GM18519 (cell line): ENCODE data around the gene HNRNPA2B1.
"Not testable (repeated sequence)": the region's sequence is repeated elsewhere in the genome, so short reads cannot be mapped to it uniquely, and the experiment has no call there.

ENCODE experiments used
- ATAC-seq: cut with Tn5 transposase; IDR thresholded peaks from one replicate; pipeline ENCODE4 v1.9.1; 2021; ENCODE audit warnings: mild to moderate bottlenecking, moderate library complexity; ENCODE audit not compliant: unreplicated experiment, low FRiP score

Gene HNRNPA2B1

DNA sequence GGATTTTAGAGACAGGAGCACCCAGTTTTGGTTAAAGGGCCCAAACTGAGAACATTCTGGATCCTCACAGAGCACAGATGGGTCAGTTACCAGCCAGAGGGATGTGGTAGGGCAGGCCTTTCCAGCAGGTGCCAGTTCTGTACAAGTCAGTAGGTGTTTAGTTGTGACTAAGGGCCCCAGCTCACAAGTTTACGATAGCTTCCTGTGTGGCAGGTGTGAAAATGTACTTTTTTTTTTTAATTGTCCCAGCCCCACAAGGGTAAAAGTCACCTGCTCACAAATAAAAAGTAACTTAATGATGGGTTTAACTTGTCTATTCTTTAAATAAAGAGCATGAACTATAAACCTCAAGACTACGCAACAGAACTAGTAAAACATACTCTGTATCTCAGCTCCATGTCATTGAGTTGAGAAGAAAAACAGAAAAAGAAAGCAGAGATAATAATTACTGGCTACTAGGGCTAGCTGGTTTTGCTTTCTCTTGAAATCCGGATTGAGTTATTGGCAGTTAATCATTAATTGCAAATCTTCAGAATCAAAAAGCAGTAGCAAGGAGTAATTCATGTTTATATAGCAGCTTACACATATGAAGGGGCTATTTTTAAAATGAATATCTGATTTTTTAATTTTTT, 33.1 kb downstream of the HNRNPA2B1 start:
- no peak for ATAC-seq

- ATAC-seq, result no peak
Observed at GRCh38 chr7:26166684-26167266, 33.8 kb downstream of the HNRNPA2B1 start.

GRCh38 chr7:26165950-26166683, 34.4 kb downstream of the HNRNPA2B1 start:
- ATAC-seq, result no peak

DNA sequence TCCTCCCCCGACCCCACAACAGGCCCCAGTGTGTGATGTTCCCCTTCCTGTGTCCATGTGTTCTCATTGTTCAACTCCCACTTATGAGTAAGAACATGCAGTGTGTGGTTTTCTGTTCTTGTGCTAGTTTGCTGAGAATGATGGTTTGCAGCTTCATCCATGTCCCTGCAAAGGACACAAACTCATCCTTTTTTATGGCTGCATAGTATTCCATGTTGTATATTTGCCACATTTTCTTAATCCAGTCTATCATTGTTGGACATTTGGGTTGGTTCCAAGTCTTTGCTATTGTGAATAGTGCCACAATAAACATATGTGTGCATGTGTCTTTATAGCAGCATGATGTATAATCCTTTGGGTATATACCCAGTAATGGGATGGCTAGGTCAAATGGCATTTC, 36.7 kb downstream of the HNRNPA2B1 start:
- ATAC-seq, result not testable (repeated sequence)

DNA sequence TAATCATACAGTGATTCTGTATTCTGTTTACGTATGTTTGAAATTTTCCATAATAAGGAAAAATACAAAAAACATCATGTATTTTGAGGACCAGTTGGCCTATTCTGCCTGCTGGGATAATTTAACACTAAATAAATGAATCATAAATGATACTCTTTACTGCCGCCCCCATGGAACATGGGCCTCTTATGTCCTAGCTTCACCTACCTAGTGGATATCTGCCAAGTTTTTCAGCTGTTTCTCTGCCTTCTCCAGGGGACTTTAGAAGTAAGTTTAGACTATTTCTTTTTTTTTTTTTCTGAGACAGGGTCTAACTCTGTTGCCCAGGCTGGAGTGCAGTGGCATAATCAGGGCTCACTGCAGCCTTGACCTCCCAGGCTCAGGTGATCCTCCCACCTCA, 38.1 kb downstream of the HNRNPA2B1 start:
- ATAC-seq, result no peak

DNA sequence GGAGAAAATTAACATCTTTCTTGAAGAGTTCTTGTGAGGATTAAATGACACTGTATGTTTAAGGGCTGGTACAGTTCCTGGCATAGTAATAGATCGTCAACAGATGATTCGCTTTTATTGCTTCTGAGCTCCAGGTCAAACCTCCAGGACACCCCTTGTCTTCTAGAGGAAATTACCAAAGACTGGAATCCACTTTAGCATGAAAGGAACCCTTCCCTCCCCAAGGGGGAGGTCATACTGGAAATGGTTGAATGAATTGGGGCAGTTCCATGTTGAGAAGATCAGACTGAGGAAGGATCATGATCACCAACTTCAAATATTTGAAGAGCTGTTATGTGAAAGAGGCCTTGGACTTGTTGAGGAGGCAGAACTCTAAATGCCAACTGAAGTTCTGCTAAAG, 39.6 kb downstream of the HNRNPA2B1 start:
- no peak for ATAC-seq

- ATAC-seq, result no peak
Observed at GRCh38 chr7:26159243-26159642, 41.3 kb downstream of the HNRNPA2B1 start.

DNA sequence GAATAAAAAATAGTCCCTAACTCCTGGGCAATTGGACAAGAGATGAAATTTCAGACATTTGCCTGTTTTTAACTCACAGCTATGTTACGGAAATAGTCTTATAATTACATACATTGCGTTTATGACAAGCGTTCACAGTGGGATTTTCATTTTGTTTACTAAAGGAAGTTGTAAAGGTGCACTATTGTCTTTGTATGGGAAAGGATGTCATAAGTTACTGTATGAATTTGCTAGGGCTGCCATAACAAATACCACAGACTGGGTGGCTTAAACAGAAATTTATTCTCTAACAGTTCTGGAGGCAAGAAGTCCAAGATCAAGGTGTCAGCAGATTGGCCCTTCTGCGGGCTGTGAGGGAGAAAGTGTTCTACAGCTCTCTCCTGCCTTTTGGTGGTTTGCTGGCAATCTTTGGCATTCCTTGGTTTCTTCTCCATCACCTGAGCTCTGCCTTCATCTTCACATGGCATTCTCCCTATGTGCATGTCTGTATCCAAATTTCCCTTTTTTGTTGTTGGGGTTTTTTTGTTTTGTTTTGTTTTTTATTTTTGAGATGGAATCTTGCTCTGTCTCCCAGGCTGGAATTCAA, 42.9 kb downstream of the HNRNPA2B1 start:
- no peak for ATAC-seq

GRCh38 chr7:26156451-26157420, 43.8 kb downstream of the HNRNPA2B1 start:
- no peak for ATAC-seq

DNA sequence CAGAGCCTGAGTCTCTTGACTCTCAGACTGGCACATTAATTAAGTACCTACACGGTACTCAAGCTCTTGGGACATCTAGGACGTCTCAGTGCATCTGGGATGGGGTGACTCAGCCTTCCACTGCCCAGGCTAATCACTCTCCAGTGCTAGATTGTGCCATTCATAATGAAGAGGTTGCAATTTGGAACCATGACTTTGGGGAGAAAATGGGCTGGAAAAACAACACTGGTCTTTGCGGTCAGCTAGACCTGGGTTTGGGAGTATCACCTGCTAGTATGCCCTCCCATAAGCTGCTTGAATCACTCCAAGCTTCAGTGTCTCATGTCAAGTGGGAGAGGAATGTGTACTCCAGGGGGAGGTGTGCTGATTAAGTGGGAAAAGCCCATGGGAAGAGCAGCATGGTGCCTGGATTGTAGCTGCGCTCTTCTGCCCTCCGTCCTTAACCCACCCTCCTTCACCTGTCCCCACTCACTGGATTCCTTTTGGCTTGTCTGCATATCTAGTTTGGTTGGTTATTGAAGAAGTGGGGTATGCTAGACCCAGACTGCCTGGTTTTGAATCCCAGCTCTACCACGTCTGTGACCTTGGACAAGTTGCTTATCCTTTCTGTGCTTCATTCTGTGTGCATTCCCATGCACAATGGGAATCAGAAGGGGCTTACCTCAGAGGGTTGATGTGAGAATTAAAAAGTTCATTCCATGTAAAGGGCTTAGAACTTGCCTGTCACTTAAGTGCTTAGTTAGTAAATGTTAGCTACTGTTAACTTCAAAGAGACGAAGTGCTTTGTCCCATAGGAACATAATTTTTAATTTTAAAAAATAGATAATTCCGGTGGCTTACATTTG, 44.8 kb downstream of the HNRNPA2B1 start:
- no peak for ATAC-seq

- ATAC-seq, result no peak
Observed at GRCh38 chr7:26153823-26154783, 46.4 kb downstream of the HNRNPA2B1 start.

GRCh38 chr7:26153241-26153822, 47.2 kb downstream of the HNRNPA2B1 start:
- ATAC-seq, result no peak

DNA sequence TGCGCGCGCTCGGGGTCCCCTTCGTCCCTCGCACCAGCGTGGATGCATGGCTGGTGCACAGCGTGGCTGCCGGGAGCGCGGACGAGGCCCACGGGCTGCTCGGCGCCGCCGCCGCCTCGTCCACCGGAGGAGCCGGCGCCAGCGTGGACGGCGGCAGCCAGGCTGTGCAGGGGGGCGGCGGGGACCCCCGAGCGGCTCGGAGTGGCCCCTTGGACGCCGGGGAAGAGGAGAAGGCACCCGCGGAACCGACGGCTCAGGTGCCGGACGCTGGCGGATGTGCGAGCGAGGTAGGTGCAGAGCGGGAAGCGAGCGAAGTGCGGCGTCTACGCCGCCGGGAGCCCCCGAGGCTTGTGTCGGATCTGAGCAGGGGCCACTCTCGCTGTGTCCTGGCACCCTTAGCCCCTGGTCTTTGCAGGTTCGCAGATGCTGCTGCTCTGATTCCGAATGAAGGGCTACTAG, 47.7 kb downstream of the HNRNPA2B1 start:
- ATAC-seq, result peak; percentile 16

GRCh38 chr7:26151953-26152781, 48.4 kb downstream of the HNRNPA2B1 start, which contains the start of gene NFE2L3:
NFE2L3 (plus strand) TSS chr7:26152198; CDS start chr7:26152499, 301 bp downstream.
- ATAC-seq, result peak; percentile 39

DNA sequence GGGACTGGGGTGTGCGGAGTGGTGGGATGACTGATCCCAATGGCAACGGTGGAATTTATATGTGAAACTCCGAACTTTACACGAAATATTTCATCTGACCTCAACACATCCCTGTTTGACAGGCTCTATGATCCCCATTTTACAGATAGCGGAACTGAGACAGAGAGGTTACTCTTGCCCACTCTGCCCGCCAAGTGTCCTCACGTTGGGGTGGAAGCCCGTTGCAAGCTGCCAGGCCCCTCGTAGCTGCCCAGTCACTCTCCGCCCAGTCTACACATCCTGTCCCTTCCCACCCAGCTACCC, 48.9 kb downstream of the HNRNPA2B1 start:
- no peak for ATAC-seq

- no peak for ATAC-seq
Observed at GRCh38 chr7:26151096-26151495, 49.5 kb downstream of the HNRNPA2B1 start.

GRCh38 chr7:26149391-26149977, 51.1 kb downstream of the HNRNPA2B1 start:
- no peak for ATAC-seq
